Osteocyte (in vitro differentiated cells): ENCODE data around the gene MYCBPAP. TPM values are rescaled to one million over a fixed set of nuclear protein-coding genes. Genes with fewer than 3 reads are reported as not detected.

Experiments
- DNase-seq: peaks from one replicate; pipeline ENCODE4 v3.0.0; 2021; ENCODE audit warnings: mixed read lengths; ENCODE audit not compliant: unreplicated experiment; ENCODE audit errors: extremely low spot score
- H3K27ac Mint-ChIP-seq: one replicate; pipeline ENCODE4 v1.8.0; 2021; ENCODE audit warnings: mild to moderate bottlenecking, mixed read lengths; ENCODE audit not compliant: unreplicated experiment
- H3K27me3 Mint-ChIP-seq: one replicate; pipeline ENCODE4 v1.8.0; 2021; ENCODE audit warnings: mixed read lengths; ENCODE audit not compliant: unreplicated experiment
- H3K36me3 Mint-ChIP-seq: one replicate; pipeline ENCODE4 v1.8.0; 2021; ENCODE audit warnings: mixed read lengths; ENCODE audit not compliant: unreplicated experiment
- H3K4me1 Mint-ChIP-seq: one replicate; pipeline ENCODE4 v1.8.0; 2021; ENCODE audit warnings: mixed read lengths; ENCODE audit not compliant: unreplicated experiment
- H3K4me3 Mint-ChIP-seq: one replicate; pipeline ENCODE4 v1.8.0; 2021; ENCODE audit warnings: mild to moderate bottlenecking, moderate library complexity, mixed read lengths; ENCODE audit not compliant: unreplicated experiment
- H3K9me3 Mint-ChIP-seq: one replicate; pipeline ENCODE4 v1.8.0; 2021; ENCODE audit warnings: mixed read lengths; ENCODE audit not compliant: unreplicated experiment
- CTCF ChIP-seq: fragments of 200-600 bp; sonication (generic); IDR thresholded peaks from 2 replicates; pipeline ENCODE4 v1.5.0; 2021; ENCODE audit warnings: antibody characterized with exemption, mild to moderate bottlenecking, moderate library complexity
- total RNA-seq: library from RNA; stranded (reverse); gene quantifications from 2 replicates; pipeline ENCODE4 v1.2.1, GENCODE V29; 2021

MYCBPAP gene
- total RNA-seq, 1 donor from 2014 or later: 0.46 TPM

DNA sequence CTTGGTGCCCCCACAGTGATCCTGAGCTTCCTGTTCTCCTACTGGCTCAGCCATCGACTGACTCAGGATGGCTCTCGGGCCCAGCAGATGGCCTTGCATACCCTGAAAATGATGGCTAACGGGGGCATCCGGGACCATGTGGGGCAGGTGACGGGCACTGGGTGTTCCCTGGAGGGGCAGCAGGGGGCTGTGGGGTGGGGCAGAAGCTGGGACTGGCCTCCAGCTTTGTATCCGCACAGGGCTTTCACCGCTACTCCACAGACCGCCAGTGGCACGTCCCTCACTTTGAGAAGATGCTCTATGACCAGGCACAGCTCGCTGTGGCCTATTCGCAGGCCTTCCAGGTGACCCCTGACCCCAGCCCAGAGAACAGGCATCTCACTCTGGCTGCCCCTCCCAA is 41.7 kb downstream of the MYCBPAP start:
- Mint-ChIP-seq H3K36me3 (peaks cover 2% of the 10 kb centered on the region), H3K27ac (no peak overlapping the region), H3K9me3 (no peaks in the 10 kb centered on the region), H3K4me1 (peaks cover 9% of the 10 kb centered on the region), H3K27me3 (no peaks in the 10 kb centered on the region), H3K4me3 (no peak overlapping the region)
- no peak for DNase-seq
- no peak for TF ChIP-seq CTCF

- Mint-ChIP-seq H3K4me1 (peaks cover 9% of the 10 kb centered on the region), H3K36me3 (peaks cover 2% of the 10 kb centered on the region), H3K27me3 (no peaks in the 10 kb centered on the region), H3K9me3 (no peaks in the 10 kb centered on the region), H3K4me3 (no peak overlapping the region), H3K27ac (no peak overlapping the region)
- peak; percentile 89 for TF ChIP-seq CTCF
- peak; percentile 92 for DNase-seq
Observed at GRCh38 chr17:50550661-50551432, 42.6 kb downstream of the MYCBPAP start.

DNA sequence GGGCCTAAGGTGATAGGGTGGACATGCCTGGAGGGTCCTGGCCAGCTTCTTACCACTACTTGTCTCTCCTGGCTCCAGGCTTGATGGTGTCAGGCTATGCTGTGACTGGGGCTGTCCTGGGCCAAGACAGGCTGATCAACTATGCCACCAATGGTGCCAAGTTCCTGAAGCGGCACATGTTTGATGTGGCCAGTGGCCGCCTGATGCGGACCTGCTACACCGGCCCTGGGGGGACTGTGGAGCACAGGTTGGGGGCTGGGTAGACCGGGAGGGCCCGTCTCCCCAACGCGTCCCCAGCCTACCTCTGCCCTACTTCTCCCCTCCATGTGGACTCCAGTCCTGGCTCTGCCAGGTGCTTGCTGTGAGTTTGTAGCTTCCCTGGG is 43.2 kb downstream of the MYCBPAP start:
- no peak for TF ChIP-seq CTCF
- Mint-ChIP-seq H3K27ac (no peak overlapping the region), H3K27me3 (no peaks in the 10 kb centered on the region), H3K36me3 (peaks cover 6% of the 10 kb centered on the region), H3K4me1 (peaks cover 9% of the 10 kb centered on the region), H3K4me3 (no peak overlapping the region), H3K9me3 (no peaks in the 10 kb centered on the region)
- DNase-seq: no peak

DNA sequence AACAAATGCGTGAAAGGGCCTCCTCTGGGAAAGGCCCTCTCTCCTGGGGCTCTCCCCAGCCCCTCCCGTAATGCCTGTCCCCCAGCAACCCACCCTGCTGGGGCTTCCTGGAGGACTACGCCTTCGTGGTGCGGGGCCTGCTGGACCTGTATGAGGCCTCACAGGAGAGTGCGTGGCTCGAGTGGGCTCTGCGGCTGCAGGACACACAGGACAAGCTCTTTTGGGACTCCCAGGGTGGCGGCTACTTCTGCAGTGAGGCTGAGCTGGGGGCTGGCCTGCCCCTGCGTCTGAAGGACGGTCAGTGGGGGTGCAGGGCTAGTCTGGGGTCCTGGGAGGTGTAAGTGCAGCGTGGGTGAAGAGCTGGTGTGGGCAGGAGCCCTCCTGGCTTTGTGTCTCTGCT is 43.6 kb downstream of the MYCBPAP start:
- no peaks in the 10 kb centered on the region for H3K27me3 Mint-ChIP-seq
- peaks cover 6% of the 10 kb centered on the region for H3K36me3 Mint-ChIP-seq
- TF ChIP-seq CTCF: no peak
- DNase-seq: no peak
- no peak overlapping the region for H3K27ac Mint-ChIP-seq
- peaks cover 6% of the 10 kb centered on the region for H3K4me1 Mint-ChIP-seq
- H3K4me3 Mint-ChIP-seq: no peak overlapping the region
- H3K9me3 Mint-ChIP-seq: no peaks in the 10 kb centered on the region

DNA sequence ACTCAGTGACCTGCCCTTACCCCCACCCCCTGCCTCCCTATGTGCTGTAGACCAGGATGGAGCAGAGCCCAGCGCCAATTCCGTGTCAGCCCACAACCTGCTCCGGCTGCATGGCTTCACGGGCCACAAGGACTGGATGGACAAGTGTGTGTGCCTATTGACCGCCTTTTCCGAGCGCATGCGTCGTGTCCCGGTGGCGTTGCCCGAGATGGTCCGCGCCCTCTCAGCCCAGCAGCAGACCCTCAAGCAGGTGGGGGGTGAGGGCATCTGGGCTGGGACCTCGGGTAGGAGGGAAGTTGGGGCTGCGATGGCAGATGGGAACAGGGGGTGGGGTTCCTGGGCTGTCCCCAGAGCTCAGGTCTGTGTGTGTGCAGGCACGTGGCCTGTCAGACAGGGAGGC is 46.0 kb downstream of the MYCBPAP start:
- TF ChIP-seq CTCF: no peak
- H3K4me3 Mint-ChIP-seq: no peak overlapping the region

More for the DNA sequence above, 46.0 kb downstream of the MYCBPAP start:
- H3K36me3 Mint-ChIP-seq: peaks cover 6% of the 10 kb centered on the region
- H3K9me3 Mint-ChIP-seq: no peaks in the 10 kb centered on the region
- H3K27me3 Mint-ChIP-seq: peaks cover 15% of the 10 kb centered on the region
- DNase-seq: no peak
- no peak overlapping the region for H3K27ac Mint-ChIP-seq
- H3K4me1 Mint-ChIP-seq: peaks cover 6% of the 10 kb centered on the region
